GM04504 (cell line): Measurements from ENCODE around the gene CCDC149.
"Not testable (repeated sequence)": the region's sequence is repeated elsewhere in the genome, so short reads cannot be mapped to it uniquely, and the experiment has no call there.

Experiments
- DNase-seq: peaks from one replicate; pipeline ENCODE4 v3.0.0-alpha.2; 2012; ENCODE audit warnings: low read depth

Gene CCDC149

GRCh38 chr4:24917076-24917856 is 4.4 kb upstream of the CCDC149 start:
- DNase-seq, result no peak

GRCh38 chr4:24915121-24915922 is 2.5 kb upstream of the CCDC149 start:
- DNase-seq, result no peak

GRCh38 chr4:24914460-24914859 is 1.6 kb upstream of the CCDC149 start:
- DNase-seq, result no peak

GRCh38 chr4:24913119-24913485 is 260 bp upstream of the CCDC149 start:
- DNase-seq, result no peak

- peak; percentile 43 for DNase-seq
These were observed 2.3 kb downstream of the CCDC149 start for GRCh38 chr4:24910499-24910898.

GRCh38 chr4:24909606-24910005 is 3.2 kb downstream of the CCDC149 start:
- DNase-seq, result not testable (repeated sequence)

GRCh38 chr4:24897639-24898038 is 15.2 kb downstream of the CCDC149 start:
- no peak for DNase-seq

GRCh38 chr4:24896977-24897376 is 15.9 kb downstream of the CCDC149 start:
- DNase-seq, result no peak

GRCh38 chr4:24896056-24896455 is 16.8 kb downstream of the CCDC149 start:
- DNase-seq, result no peak

- no peak for DNase-seq
These were observed 17.4 kb downstream of the CCDC149 start for GRCh38 chr4:24895461-24895860.

- no peak for DNase-seq
These were observed 18.0 kb downstream of the CCDC149 start for GRCh38 chr4:24894846-24895245.

- DNase-seq, result no peak
These were observed 18.6 kb downstream of the CCDC149 start for GRCh38 chr4:24894243-24894642.

GRCh38 chr4:24892778-24893177 is 20.1 kb downstream of the CCDC149 start:
- no peak for DNase-seq

GRCh38 chr4:24892278-24892677 is 20.6 kb downstream of the CCDC149 start:
- DNase-seq, result no peak

- DNase-seq, result no peak
These were observed 22.2 kb downstream of the CCDC149 start for GRCh38 chr4:24890561-24891126.

- no peak for DNase-seq
These were observed 22.9 kb downstream of the CCDC149 start for GRCh38 chr4:24889991-24890390.

GRCh38 chr4:24888475-24889344 is 24.1 kb downstream of the CCDC149 start:
- no peak for DNase-seq

- no peak for DNase-seq
These were observed 24.9 kb downstream of the CCDC149 start for GRCh38 chr4:24887881-24888430.

GRCh38 chr4:24886596-24886995 is 26.2 kb downstream of the CCDC149 start:
- no peak for DNase-seq

GRCh38 chr4:24885342-24885741 is 27.5 kb downstream of the CCDC149 start:
- DNase-seq, result no peak

- no peak for DNase-seq
These were observed 27.9 kb downstream of the CCDC149 start for GRCh38 chr4:24884902-24885301.
